Activated gamma-delta T cell treated with anti-CD3 and anti-CD28 coated beads, Interleukin-2, amount 50 U/mL, for 16 hours (primary cell): ENCODE data around the gene HENMT1.

ENCODE experiments used
- DNase-seq: peaks from one replicate; pipeline ENCODE4 v3.0.0-alpha.2; 2020; ENCODE audit warnings: low read depth

HENMT1 gene

GRCh38 chr1:108627256-108627655, 33.6 kb downstream of the HENMT1 start:
- DNase-seq, result no peak

- DNase-seq, result no peak
Observed at GRCh38 chr1:108624069-108624468, 36.8 kb downstream of the HENMT1 start.

GRCh38 chr1:108617724-108618056, 43.2 kb downstream of the HENMT1 start:
- no peak for DNase-seq

- no peak for DNase-seq
Observed at GRCh38 chr1:108617008-108617723, 43.7 kb downstream of the HENMT1 start.

GRCh38 chr1:108615544-108615943, 45.3 kb downstream of the HENMT1 start:
- no peak for DNase-seq

- no peak for DNase-seq
Observed at GRCh38 chr1:108612496-108612895, 48.4 kb downstream of the HENMT1 start.

GRCh38 chr1:108611984-108612383, 48.9 kb downstream of the HENMT1 start:
- no peak for DNase-seq

GRCh38 chr1:108610073-108610472, 50.8 kb downstream of the HENMT1 start:
- DNase-seq, result no peak

GRCh38 chr1:108609483-108610049, 51.3 kb downstream of the HENMT1 start:
- DNase-seq, result no peak

GRCh38 chr1:108606478-108606877, 54.4 kb downstream of the HENMT1 start:
- no peak for DNase-seq

- DNase-seq, result no peak
Observed at GRCh38 chr1:108605633-108606032, 55.3 kb downstream of the HENMT1 start.

GRCh38 chr1:108601708-108602410, 59.0 kb downstream of the HENMT1 start:
- no peak for DNase-seq

GRCh38 chr1:108600504-108600903, 60.4 kb downstream of the HENMT1 start:
- DNase-seq, result no peak

- no peak for DNase-seq
Observed at GRCh38 chr1:108598340-108598739, 62.6 kb downstream of the HENMT1 start.
